Panc1 (cell line): ENCODE data around the gene SHANK3.

ENCODE experiments used
- CTCF ChIP-seq: fragments of 450-650 bp; IDR thresholded peaks from 2 replicates; pipeline ENCODE4 v1.5.1; 2017; ENCODE audit warnings: mild to moderate bottlenecking
- POLR2AphosphoS5 ChIP-seq: IDR thresholded peaks from 2 replicates; pipeline ENCODE4 v1.6.1; 2012; ENCODE audit warnings: mild to moderate bottlenecking, low read depth, low read length, moderate library complexity
- REST ChIP-seq, 2 experiments: IDR thresholded peaks; 2 replicates each; pipeline ENCODE4 v1.6.1; 2011 to 2012; ENCODE audit warnings: low read depth in 2 of 2, control low read depth in 1 of 2, low read length in 1 of 2, mild to moderate bottlenecking in 1 of 2, moderate library complexity in 1 of 2; ENCODE audit not compliant: insufficient read depth in 1 of 2
- SIN3A ChIP-seq: IDR thresholded peaks from 2 replicates; pipeline ENCODE4 v1.6.1; 2012; ENCODE audit warnings: low read depth, mild to moderate bottlenecking, low read length, moderate library complexity, borderline replicate concordance; ENCODE audit not compliant: insufficient read depth
- TCF7L2 ChIP-seq: IDR thresholded peaks from 2 replicates; pipeline ENCODE4 v1.6.1; 2011; ENCODE audit warnings: mild to moderate bottlenecking, low read depth, low read length, inconsistent platforms

GRCh38 chr22:50715250-50715649 lies 42.6 kb downstream of the SHANK3 start:
- TF ChIP-seq CTCF (no peak), POLR2AphosphoS5 (no peak), SIN3A (no peak), REST (IDR thresholded peaks at IDR 0.05; ENCODE audit: insufficient read depth in 1 of 2, low read depth in 2 of 2, low read length in 1 of 2) (no peak), TCF7L2 (no peak)
